GM19099 (cell line): ENCODE results near the gene PFDN1.

Experiments
- POLR2A ChIP-seq: IDR thresholded peaks from 3 replicates; pipeline ENCODE4 v1.6.1; 2011; ENCODE audit warnings: low read depth; ENCODE audit not compliant: insufficient read length; ENCODE audit errors: extremely low read depth

Gene PFDN1

GRCh38 chr5:140338336-140338735, 35.4 kb upstream of the PFDN1 start:
- TF ChIP-seq POLR2A = no peak

- no peak for TF ChIP-seq POLR2A
Measured at GRCh38 chr5:140337880-140338279, 35.0 kb upstream of the PFDN1 start.

- no peak for TF ChIP-seq POLR2A
Measured at GRCh38 chr5:140336388-140336787, 33.5 kb upstream of the PFDN1 start.

GRCh38 chr5:140331638-140332037, 28.7 kb upstream of the PFDN1 start:
- TF ChIP-seq POLR2A = no peak

GRCh38 chr5:140329739-140330481, 27.0 kb upstream of the PFDN1 start:
- no peak for TF ChIP-seq POLR2A

GRCh38 chr5:140328036-140328764, 25.3 kb upstream of the PFDN1 start:
- no peak for TF ChIP-seq POLR2A

- TF ChIP-seq POLR2A = no peak
Measured at GRCh38 chr5:140327589-140327988, 24.7 kb upstream of the PFDN1 start.

GRCh38 chr5:140325486-140325885, 22.6 kb upstream of the PFDN1 start:
- no peak for TF ChIP-seq POLR2A

- TF ChIP-seq POLR2A = no peak
Measured at GRCh38 chr5:140324617-140325241, 21.8 kb upstream of the PFDN1 start.

- TF ChIP-seq POLR2A = no peak
Measured at GRCh38 chr5:140324041-140324600, 21.2 kb upstream of the PFDN1 start.

GRCh38 chr5:140322751-140323731, 20.1 kb upstream of the PFDN1 start:
- no peak for TF ChIP-seq POLR2A

- no peak for TF ChIP-seq POLR2A
Measured at GRCh38 chr5:140321796-140322195, 18.9 kb upstream of the PFDN1 start.

GRCh38 chr5:140319833-140320232, 16.9 kb upstream of the PFDN1 start:
- TF ChIP-seq POLR2A = no peak

GRCh38 chr5:140318792-140319191, 15.9 kb upstream of the PFDN1 start:
- TF ChIP-seq POLR2A = no peak
